ENCODE results near the gene PDE8B.

PDE8B gene

DNA sequence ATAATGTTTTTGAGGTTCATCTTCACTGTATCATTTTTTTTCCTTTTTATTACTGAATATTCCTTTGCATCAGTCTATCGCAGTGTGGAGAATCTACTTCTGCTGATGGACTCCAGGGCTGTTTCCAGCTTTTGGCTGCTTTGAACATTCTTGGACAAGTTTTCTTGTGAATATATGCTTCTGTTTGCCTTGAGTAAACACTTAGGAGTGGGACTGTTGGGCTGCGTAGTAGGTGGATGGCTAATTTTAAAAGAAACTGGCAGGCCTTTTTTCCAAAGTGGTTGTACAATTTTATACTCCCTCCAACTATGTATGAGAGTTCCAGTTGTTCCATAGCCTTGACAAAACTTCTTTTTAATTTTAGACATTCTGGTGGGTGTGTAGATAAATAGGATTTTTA, 179.3 kb downstream of the PDE8B start:
- H3K9ac ChIP-seq (ENCODE audit: low read length) = no peak overlapping the region
- no peaks in the 10 kb centered on the region for H3K27me3 ChIP-seq (replicated peaks; ENCODE audit: insufficient read depth, low read length)
- H3K36me3 ChIP-seq (replicated peaks; ENCODE audit: insufficient read depth, low read length) = no peaks in the 10 kb centered on the region
- H3K79me2 ChIP-seq (ENCODE audit: low read length) = no peaks in the 10 kb centered on the region
- DNase-seq = no peak
- H3K4me3 ChIP-seq (ENCODE audit: low read length) = no peak overlapping the region
- no peak for TF ChIP-seq EZH2phosphoT487 (IDR thresholded peaks at IDR 0.05; ENCODE audit: low read length)
- TF ChIP-seq EZH2 (optimal IDR thresholded peaks at IDR 0.05; ENCODE audit: low read depth, low read length) = no peak
- TF ChIP-seq, protein P1, sequence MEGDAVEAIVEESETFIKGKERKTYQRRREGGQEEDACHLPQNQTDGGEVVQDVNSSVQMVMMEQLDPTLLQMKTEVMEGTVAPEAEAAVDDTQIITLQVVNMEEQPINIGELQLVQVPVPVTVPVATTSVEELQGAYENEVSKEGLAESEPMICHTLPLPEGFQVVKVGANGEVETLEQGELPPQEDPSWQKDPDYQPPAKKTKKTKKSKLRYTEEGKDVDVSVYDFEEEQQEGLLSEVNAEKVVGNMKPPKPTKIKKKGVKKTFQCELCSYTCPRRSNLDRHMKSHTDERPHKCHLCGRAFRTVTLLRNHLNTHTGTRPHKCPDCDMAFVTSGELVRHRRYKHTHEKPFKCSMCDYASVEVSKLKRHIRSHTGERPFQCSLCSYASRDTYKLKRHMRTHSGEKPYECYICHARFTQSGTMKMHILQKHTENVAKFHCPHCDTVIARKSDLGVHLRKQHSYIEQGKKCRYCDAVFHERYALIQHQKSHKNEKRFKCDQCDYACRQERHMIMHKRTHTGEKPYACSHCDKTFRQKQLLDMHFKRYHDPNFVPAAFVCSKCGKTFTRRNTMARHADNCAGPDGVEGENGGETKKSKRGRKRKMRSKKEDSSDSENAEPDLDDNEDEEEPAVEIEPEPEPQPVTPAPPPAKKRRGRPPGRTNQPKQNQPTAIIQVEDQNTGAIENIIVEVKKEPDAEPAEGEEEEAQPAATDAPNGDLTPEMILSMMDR (IDR thresholded peaks at IDR 0.05; ENCODE audit: low read length) = no peak
- H3K4me2 ChIP-seq (ENCODE audit: low read depth, low read length) = no peak overlapping the region
- no peak overlapping the region for H2AFZ ChIP-seq (ENCODE audit: low read length)
- no peaks in the 10 kb centered on the region for H3K9me2 ChIP-seq (replicated peaks; ENCODE audit: insufficient read depth, low read length)
- H3K4me1 ChIP-seq (ENCODE audit: low read length) = no peaks in the 10 kb centered on the region
- no peak overlapping the region for H3K27ac ChIP-seq (ENCODE audit: low read length)
- H4K20me1 ChIP-seq (ENCODE audit: insufficient read depth, low read length) = no peaks in the 10 kb centered on the region
- no peaks in the 10 kb centered on the region for H3F3A ChIP-seq (ENCODE audit: insufficient read depth, low read length)
- H3K9me3 ChIP-seq (replicated peaks; ENCODE audit: insufficient read depth, low read length) = no peaks in the 10 kb centered on the region

DNA sequence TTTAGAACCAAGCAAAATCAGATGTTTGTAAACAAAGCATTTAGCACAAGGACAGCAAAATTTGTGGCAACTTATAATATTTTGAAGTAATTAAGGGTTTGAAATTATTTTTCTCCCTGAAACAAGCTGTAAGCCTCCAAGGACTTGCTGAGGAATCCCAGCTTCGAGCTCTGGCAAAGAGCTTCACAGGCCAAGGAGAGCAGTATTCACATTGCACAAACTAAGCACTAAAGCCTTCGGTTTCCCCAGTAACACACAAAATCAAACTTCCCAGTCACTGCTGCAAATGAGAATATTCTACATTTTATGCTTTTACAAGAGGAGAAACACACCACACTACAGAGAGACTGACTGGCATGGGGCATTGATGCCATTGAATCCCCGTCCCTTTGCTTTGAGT, 179.7 kb downstream of the PDE8B start:
- H3K27me3 ChIP-seq (replicated peaks; ENCODE audit: insufficient read depth, low read length) = no peaks in the 10 kb centered on the region
- no peaks in the 10 kb centered on the region for H4K20me1 ChIP-seq (ENCODE audit: insufficient read depth, low read length)
- H2AFZ ChIP-seq (ENCODE audit: low read length) = no peak overlapping the region
- H3K4me3 ChIP-seq (ENCODE audit: low read length) = no peak overlapping the region
- no peaks in the 10 kb centered on the region for H3K79me2 ChIP-seq (ENCODE audit: low read length)
- H3K9ac ChIP-seq (ENCODE audit: low read length) = no peak overlapping the region
- H3K4me1 ChIP-seq (ENCODE audit: low read length) = no peaks in the 10 kb centered on the region
- no peak for DNase-seq
- H3F3A ChIP-seq (ENCODE audit: insufficient read depth, low read length) = no peaks in the 10 kb centered on the region
- no peak for TF ChIP-seq EZH2phosphoT487 (IDR thresholded peaks at IDR 0.05; ENCODE audit: low read length)
- TF ChIP-seq EZH2 (optimal IDR thresholded peaks at IDR 0.05; ENCODE audit: low read depth, low read length) = no peak
- TF ChIP-seq, protein P1 (IDR thresholded peaks at IDR 0.05; ENCODE audit: low read length) = no peak
- H3K27ac ChIP-seq (ENCODE audit: low read length) = no peak overlapping the region
- no peak overlapping the region for H3K4me2 ChIP-seq (ENCODE audit: low read depth, low read length)
- H3K9me3 ChIP-seq (replicated peaks; ENCODE audit: insufficient read depth, low read length) = no peaks in the 10 kb centered on the region
- no peaks in the 10 kb centered on the region for H3K36me3 ChIP-seq (replicated peaks; ENCODE audit: insufficient read depth, low read length)
- H3K9me2 ChIP-seq (replicated peaks; ENCODE audit: insufficient read depth, low read length) = no peaks in the 10 kb centered on the region

DNA sequence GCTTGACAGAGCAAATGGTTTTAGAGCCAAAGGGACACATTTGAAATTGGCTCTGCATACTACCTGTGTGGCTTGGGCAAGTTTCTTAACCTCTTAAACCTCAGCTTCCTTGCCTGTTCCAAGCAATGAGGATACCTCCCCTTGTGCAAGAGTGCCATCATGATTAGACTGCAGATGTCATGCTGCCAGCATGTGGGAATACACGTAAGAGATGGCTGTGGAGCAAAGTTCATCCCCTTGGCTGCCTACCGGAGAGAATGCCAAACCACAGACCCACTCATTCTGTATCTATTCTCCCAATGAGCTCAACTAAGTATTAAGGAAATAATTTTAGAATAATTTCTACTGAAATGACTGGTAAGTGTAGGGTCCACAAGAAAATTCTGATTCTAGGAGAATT, 180.3 kb downstream of the PDE8B start:
- no peaks in the 10 kb centered on the region for H3K4me1 ChIP-seq (ENCODE audit: low read length)
- no peak overlapping the region for H3K4me3 ChIP-seq (ENCODE audit: low read length)
- H3K36me3 ChIP-seq (replicated peaks; ENCODE audit: insufficient read depth, low read length) = no peaks in the 10 kb centered on the region
- H3K4me2 ChIP-seq (ENCODE audit: low read depth, low read length) = no peak overlapping the region
- no peaks in the 10 kb centered on the region for H4K20me1 ChIP-seq (ENCODE audit: insufficient read depth, low read length)
- no peak for DNase-seq
- H3K27ac ChIP-seq (ENCODE audit: low read length) = no peak overlapping the region
- no peak overlapping the region for H2AFZ ChIP-seq (ENCODE audit: low read length)
- H3K27me3 ChIP-seq (replicated peaks; ENCODE audit: insufficient read depth, low read length) = no peaks in the 10 kb centered on the region
- H3F3A ChIP-seq (ENCODE audit: insufficient read depth, low read length) = no peaks in the 10 kb centered on the region
- no peaks in the 10 kb centered on the region for H3K9me2 ChIP-seq (replicated peaks; ENCODE audit: insufficient read depth, low read length)
- H3K9me3 ChIP-seq (replicated peaks; ENCODE audit: insufficient read depth, low read length) = no peaks in the 10 kb centered on the region
- TF ChIP-seq EZH2phosphoT487 (IDR thresholded peaks at IDR 0.05; ENCODE audit: low read length) (no peak), EZH2 (optimal IDR thresholded peaks at IDR 0.05; ENCODE audit: low read depth, low read length) (no peak)
- TF ChIP-seq, protein P1 (IDR thresholded peaks at IDR 0.05; ENCODE audit: low read length) = no peak
- no peaks in the 10 kb centered on the region for H3K79me2 ChIP-seq (ENCODE audit: low read length)
- no peak overlapping the region for H3K9ac ChIP-seq (ENCODE audit: low read length)

All from MM.1S (cell line).